Effector memory CD8-positive, alpha-beta T cell (primary cell): ENCODE measurements around the gene SASH1.

Source experiments
- ATAC-seq: fragments of 150-1000 bp; cut with Tn5 transposase; replicated peaks from 2 replicates; pipeline ENCODE4 v1.10.0; 2021; ENCODE audit warnings: mild to moderate bottlenecking, moderate library complexity
- DNase-seq, 3 experiments: peaks; one replicate each; pipeline ENCODE4 v3.0.0; 2021
- H3K27ac Mint-ChIP-seq, 2 donors: one replicate each; pipeline ENCODE4 v1.8.0; 2022; ENCODE audit warnings: mild to moderate bottlenecking in 2 of 2, mixed read lengths in 2 of 2, moderate library complexity in 2 of 2
- H3K27me3 Mint-ChIP-seq, 2 donors: one replicate each; pipeline ENCODE4 v1.8.0; 2022; ENCODE audit warnings: mixed read lengths in 2 of 2
- H3K36me3 Mint-ChIP-seq: one replicate; pipeline ENCODE4 v1.8.0; 2022; ENCODE audit warnings: mild to moderate bottlenecking, moderate library complexity, mixed read lengths; ENCODE audit not compliant: insufficient read depth
- H3K4me1 Mint-ChIP-seq, 2 donors: one replicate each; pipeline ENCODE4 v1.8.0; 2022; ENCODE audit warnings: low read depth in 2 of 2, mixed read lengths in 2 of 2
- H3K4me3 Mint-ChIP-seq, 2 donors: one replicate each; pipeline ENCODE4 v1.8.0; 2022; ENCODE audit warnings: mild to moderate bottlenecking in 2 of 2, mixed read lengths in 2 of 2, moderate library complexity in 2 of 2
- H3K9me3 Mint-ChIP-seq, 2 donors: one replicate each; pipeline ENCODE4 v1.8.0; 2022; ENCODE audit warnings: mixed read lengths in 2 of 2

The SASH1 gene

GRCh38 chr6:148441454-148441911 is 98.8 kb downstream of the SASH1 start:
- peaks cover 11 to 19% of the 10 kb centered on the region in 2 donors for H3K27me3 Mint-ChIP-seq
- ATAC-seq (no peak), DNase-seq (no peak)
- H3K36me3 Mint-ChIP-seq: no peaks in the 10 kb centered on the region
- H3K9me3 Mint-ChIP-seq: no peaks in the 10 kb centered on the region
- no peaks in the 10 kb centered on the region for H3K4me1 Mint-ChIP-seq
- H3K27ac Mint-ChIP-seq: no peak overlapping the region
- H3K4me3 Mint-ChIP-seq: no peak overlapping the region

GRCh38 chr6:148443798-148444560 is 101.3 kb downstream of the SASH1 start:
- no peak overlapping the region for H3K27ac Mint-ChIP-seq
- H3K9me3 Mint-ChIP-seq: no peaks in the 10 kb centered on the region
- H3K36me3 Mint-ChIP-seq: no peaks in the 10 kb centered on the region
- H3K27me3 Mint-ChIP-seq: peaks cover 18 to 35% of the 10 kb centered on the region in 2 donors
- peaks cover 0 to 5% of the 10 kb centered on the region in 2 donors for H3K4me1 Mint-ChIP-seq
- ATAC-seq: no peak
- no peak for DNase-seq
- no peak overlapping the region for H3K4me3 Mint-ChIP-seq

GRCh38 chr6:148445116-148445515 is 102.5 kb downstream of the SASH1 start:
- no peak for ATAC-seq
- Mint-ChIP-seq H3K27me3 (peaks cover 12 to 37% of the 10 kb centered on the region in 2 donors), H3K9me3 (no peaks in the 10 kb centered on the region), H3K36me3 (no peaks in the 10 kb centered on the region), H3K27ac (no peak overlapping the region), H3K4me3 (no peak overlapping the region), H3K4me1 (peaks cover 0 to 5% of the 10 kb centered on the region in 2 donors)
- DNase-seq: no peak

- H3K4me1 Mint-ChIP-seq: peaks cover 0 to 5% of the 10 kb centered on the region in 2 donors
- ATAC-seq (no peak), DNase-seq (no peak)
- no peaks in the 10 kb centered on the region for H3K9me3 Mint-ChIP-seq
- peaks cover 7 to 41% of the 10 kb centered on the region in 2 donors for H3K27me3 Mint-ChIP-seq
- H3K36me3 Mint-ChIP-seq: no peaks in the 10 kb centered on the region
- no peak overlapping the region for H3K4me3 Mint-ChIP-seq
- H3K27ac Mint-ChIP-seq: no peak overlapping the region
These were observed 103.0 kb downstream of the SASH1 start for GRCh38 chr6:148445620-148446019.

GRCh38 chr6:148446681-148447080 is 104.0 kb downstream of the SASH1 start:
- Mint-ChIP-seq H3K36me3 (no peaks in the 10 kb centered on the region), H3K27ac (no peak overlapping the region), H3K4me3 (no peak overlapping the region), H3K9me3 (no peaks in the 10 kb centered on the region), H3K4me1 (peaks cover 4 to 9% of the 10 kb centered on the region in 2 donors), H3K27me3 (peaks cover 7 to 41% of the 10 kb centered on the region in 2 donors)
- ATAC-seq (no peak), DNase-seq (no peak)

- H3K4me3 Mint-ChIP-seq: no peak overlapping the region
- H3K4me1 Mint-ChIP-seq: peaks cover 4 to 17% of the 10 kb centered on the region in 2 donors
- ATAC-seq (no peak), DNase-seq (no peak)
- H3K36me3 Mint-ChIP-seq: no peaks in the 10 kb centered on the region
- H3K9me3 Mint-ChIP-seq: no peaks in the 10 kb centered on the region
- no peak overlapping the region for H3K27ac Mint-ChIP-seq
- peaks cover 7 to 41% of the 10 kb centered on the region in 2 donors for H3K27me3 Mint-ChIP-seq
These were observed 105.0 kb downstream of the SASH1 start for GRCh38 chr6:148447521-148448230.

- Mint-ChIP-seq H3K9me3 (no peaks in the 10 kb centered on the region), H3K27me3 (peaks cover 7 to 41% of the 10 kb centered on the region in 2 donors), H3K4me3 (no peak overlapping the region), H3K27ac (no peak overlapping the region), H3K4me1 (peaks cover 4 to 17% of the 10 kb centered on the region in 2 donors), H3K36me3 (no peaks in the 10 kb centered on the region)
- no peak for DNase-seq
- ATAC-seq: no peak
These were observed 105.9 kb downstream of the SASH1 start for GRCh38 chr6:148448369-148449012.

- ATAC-seq: no peak
- DNase-seq: no peak
- Mint-ChIP-seq H3K4me3 (no peak overlapping the region), H3K4me1 (peaks cover 4 to 19% of the 10 kb centered on the region in 2 donors), H3K9me3 (no peaks in the 10 kb centered on the region), H3K36me3 (no peaks in the 10 kb centered on the region), H3K27ac (no peak overlapping the region), H3K27me3 (peaks cover 25 to 42% of the 10 kb centered on the region in 2 donors)
These were observed 108.2 kb downstream of the SASH1 start for GRCh38 chr6:148450866-148451265.

GRCh38 chr6:148451690-148452089 is 109.1 kb downstream of the SASH1 start:
- peak overlapping the region in 1 of 2 donors; percentile 46 for H3K4me3 Mint-ChIP-seq
- ATAC-seq: peak; percentile 96
- peaks cover 25 to 40% of the 10 kb centered on the region in 2 donors for H3K27me3 Mint-ChIP-seq

GRCh38 chr6:148452876-148453275 is 110.2 kb downstream of the SASH1 start:
- H3K4me1 Mint-ChIP-seq: peaks cover 4 to 19% of the 10 kb centered on the region in 2 donors
- no peak overlapping the region for H3K4me3 Mint-ChIP-seq
- H3K27ac Mint-ChIP-seq: no peak overlapping the region
- DNase-seq (no peak), ATAC-seq (no peak)
- no peaks in the 10 kb centered on the region for H3K36me3 Mint-ChIP-seq
- no peaks in the 10 kb centered on the region for H3K9me3 Mint-ChIP-seq
- H3K27me3 Mint-ChIP-seq: peaks cover 24 to 29% of the 10 kb centered on the region in 2 donors

More at GRCh38 chr6:148451690-148452089, 109.1 kb downstream of the SASH1 start:
- H3K9me3 Mint-ChIP-seq: no peaks in the 10 kb centered on the region
- no peak overlapping the region for H3K27ac Mint-ChIP-seq
- H3K4me1 Mint-ChIP-seq: peaks cover 4 to 19% of the 10 kb centered on the region in 2 donors
- no peaks in the 10 kb centered on the region for H3K36me3 Mint-ChIP-seq
- peak in 2 of 3 experiments; percentile 28 for DNase-seq

- no peaks in the 10 kb centered on the region for H3K36me3 Mint-ChIP-seq
- no peak for ATAC-seq
- no peak for DNase-seq
- peaks cover 18 to 19% of the 10 kb centered on the region in 2 donors for H3K27me3 Mint-ChIP-seq
- H3K27ac Mint-ChIP-seq: no peak overlapping the region
- H3K4me3 Mint-ChIP-seq: no peak overlapping the region
- H3K9me3 Mint-ChIP-seq: no peaks in the 10 kb centered on the region
- peaks cover 4 to 14% of the 10 kb centered on the region in 2 donors for H3K4me1 Mint-ChIP-seq
These were observed 111.3 kb downstream of the SASH1 start for GRCh38 chr6:148453906-148454305.

- no peak overlapping the region for H3K27ac Mint-ChIP-seq
- DNase-seq (no peak), ATAC-seq (no peak)
- H3K4me1 Mint-ChIP-seq: peaks cover 4 to 14% of the 10 kb centered on the region in 2 donors
- no peak overlapping the region for H3K4me3 Mint-ChIP-seq
- H3K36me3 Mint-ChIP-seq: no peaks in the 10 kb centered on the region
- peaks cover 15 to 18% of the 10 kb centered on the region in 2 donors for H3K27me3 Mint-ChIP-seq
- H3K9me3 Mint-ChIP-seq: no peaks in the 10 kb centered on the region
These were observed 112.6 kb downstream of the SASH1 start for GRCh38 chr6:148455225-148455624.
